IMR-90 (cell line): ENCODE data around the gene CD3E.

Source experiments
- CTCF ChIP-seq: conservative IDR thresholded peaks from 2 replicates; pipeline ENCODE4 v1.5.1; 2012; ENCODE audit warnings: mild to moderate bottlenecking, low read depth, low read length, improper control_type of control experiment
- FOS ChIP-seq: fragments of 150-350 bp; IDR thresholded peaks from 2 replicates; pipeline ENCODE4 v1.6.1; 2016; ENCODE audit warnings: low read depth, low read length
- MAZ ChIP-seq: IDR thresholded peaks from 2 replicates; pipeline ENCODE4 v1.6.1; 2012; ENCODE audit warnings: low read depth, mild to moderate bottlenecking, low read length, improper control_type of control experiment, moderate library complexity, borderline replicate concordance
- POLR2A ChIP-seq: IDR thresholded peaks from 2 replicates; pipeline ENCODE4 v1.6.1; 2012; ENCODE audit warnings: mild to moderate bottlenecking, low read depth, low read length
- RAD21 ChIP-seq: IDR thresholded peaks from 2 replicates; pipeline ENCODE4 v1.6.1; 2012; ENCODE audit warnings: low read length, improper control_type of control experiment

- TF ChIP-seq POLR2A (no peak), MAZ (no peak), CTCF (no peak), RAD21 (no peak), FOS (no peak)
Observed at GRCh38 chr11:118286545-118286944, 18.0 kb upstream of the CD3E start.
